ENCODE measurements around the gene RTL5. TPM values are rescaled to one million over a fixed set of nuclear protein-coding genes. Genes with fewer than 3 reads are reported as not detected.

RTL5 gene
- polyA plus RNA-seq, 1 donor, result 10.3 TPM

Other genes with a start within 250 kb of the RTL5 start
- gene NHSL2, start 221.1 kb downstream of the RTL5 start, polyA plus RNA-seq (ENCODE audit: insufficient read length), result 8.2 TPM
- 26.2 TPM for gene PIN4, start 49.8 kb upstream of the RTL5 start, polyA plus RNA-seq (ENCODE audit: insufficient read length)
- gene ERCC6L, start 107.1 kb upstream of the RTL5 start, polyA plus RNA-seq (ENCODE audit: insufficient read length), result 1.6 TPM
- 1,768 TPM for gene RPS4X, start 145.3 kb upstream of the RTL5 start, polyA plus RNA-seq (ENCODE audit: insufficient read length)
- 13.1 TPM for gene CITED1, start 174.0 kb upstream of the RTL5 start, polyA plus RNA-seq (ENCODE audit: insufficient read length)

All from hindlimb muscle (tissue), 1 donor.